Glutamatergic neuron (in vitro differentiated cells): ENCODE results near the gene CALML4. TPM values are rescaled to one million over a fixed set of nuclear protein-coding genes. Genes with fewer than 3 reads are reported as not detected.
"Not testable (repeated sequence)": the region's sequence is repeated elsewhere in the genome, so short reads cannot be mapped to it uniquely, and the experiment has no call there.

Source experiments
- DNase-seq: peaks from one replicate; pipeline ENCODE4 v3.0.0; 2022
- H3K27ac Mint-ChIP-seq: one replicate; pipeline ENCODE4 v1.8.0; 2020; ENCODE audit warnings: mild to moderate bottlenecking, mixed read lengths, inconsistent platforms; ENCODE audit not compliant: unreplicated experiment
- H3K27me3 Mint-ChIP-seq: one replicate; pipeline ENCODE4 v1.8.0; 2020; ENCODE audit warnings: mild to moderate bottlenecking, moderate library complexity, mixed read lengths, inconsistent platforms; ENCODE audit not compliant: unreplicated experiment
- H3K36me3 Mint-ChIP-seq: one replicate; pipeline ENCODE4 v1.8.0; 2020; ENCODE audit warnings: mild to moderate bottlenecking, mixed read lengths, inconsistent platforms; ENCODE audit not compliant: unreplicated experiment
- H3K4me1 Mint-ChIP-seq: one replicate; pipeline ENCODE4 v1.8.0; 2020; ENCODE audit warnings: mild to moderate bottlenecking, low read depth, mixed read lengths, inconsistent platforms; ENCODE audit not compliant: unreplicated experiment
- H3K4me3 Mint-ChIP-seq: one replicate; pipeline ENCODE4 v1.8.0; 2020; ENCODE audit warnings: mild to moderate bottlenecking, mixed read lengths, inconsistent platforms; ENCODE audit not compliant: unreplicated experiment
- H3K9me3 Mint-ChIP-seq: one replicate; pipeline ENCODE4 v1.8.0; 2020; ENCODE audit warnings: mild to moderate bottlenecking, moderate library complexity, mixed read lengths, inconsistent platforms; ENCODE audit not compliant: unreplicated experiment
- CTCF ChIP-seq: fragments of 200-600 bp; sonication (generic); IDR thresholded peaks from one replicate; pipeline ENCODE4 v1.5.0; 2021; ENCODE audit not compliant: partially characterized antibody, unreplicated experiment
- total RNA-seq: library from RNA; stranded (reverse); fragmentation: NEBNext Ultra II Directional; extraction: Animal tissue kit (Norgen Biotek cat#: 25700); gene quantifications from one replicate; pipeline ENCODE4 v1.2.1, GENCODE V29; 2021; ENCODE audit not compliant: unreplicated experiment

The CALML4 gene
- total RNA-seq, 1 donor from 2014 or later: 4.1 TPM

- TF ChIP-seq CTCF: no peak
- H3K9me3 Mint-ChIP-seq: peaks cover 5% of the 10 kb centered on the region
- no peak overlapping the region for H3K4me3 Mint-ChIP-seq
- peaks cover 10% of the 10 kb centered on the region for H3K36me3 Mint-ChIP-seq
- peaks cover 2% of the 10 kb centered on the region for H3K27me3 Mint-ChIP-seq
- H3K27ac Mint-ChIP-seq: no peak overlapping the region
- no peaks in the 10 kb centered on the region for H3K4me1 Mint-ChIP-seq
- no peak for DNase-seq
Measured at GRCh38 chr15:68241088-68241935, 36.2 kb upstream of the CALML4 start.

- no peak for DNase-seq
- Mint-ChIP-seq H3K9me3 (peaks cover 1% of the 10 kb centered on the region), H3K4me1 (no peaks in the 10 kb centered on the region), H3K4me3 (no peak overlapping the region), H3K36me3 (peaks cover 10% of the 10 kb centered on the region), H3K27ac (no peak overlapping the region), H3K27me3 (peaks cover 2% of the 10 kb centered on the region)
- no peak for TF ChIP-seq CTCF
Measured at GRCh38 chr15:68239025-68239424, 33.9 kb upstream of the CALML4 start.

- Mint-ChIP-seq H3K27ac (no peak overlapping the region), H3K27me3 (peaks cover 5% of the 10 kb centered on the region), H3K36me3 (no peaks in the 10 kb centered on the region), H3K9me3 (peaks cover 5% of the 10 kb centered on the region), H3K4me1 (peaks cover 2% of the 10 kb centered on the region), H3K4me3 (no peak overlapping the region)
- no peak for DNase-seq
- no peak for TF ChIP-seq CTCF
Measured at GRCh38 chr15:68235022-68235421, 29.9 kb upstream of the CALML4 start.

- H3K4me3 Mint-ChIP-seq, H3K9me3 Mint-ChIP-seq, H3K36me3 Mint-ChIP-seq, H3K4me1 Mint-ChIP-seq, H3K27me3 Mint-ChIP-seq, H3K27ac Mint-ChIP-seq, DNase-seq: not testable (repeated sequence)
Measured at GRCh38 chr15:68234520-68234919, 29.4 kb upstream of the CALML4 start.

GRCh38 chr15:68234060-68234459 lies 28.9 kb upstream of the CALML4 start:
- no peak for TF ChIP-seq CTCF
- no peaks in the 10 kb centered on the region for H3K36me3 Mint-ChIP-seq
- peaks cover 7% of the 10 kb centered on the region for H3K27me3 Mint-ChIP-seq
- H3K4me1 Mint-ChIP-seq: peaks cover 2% of the 10 kb centered on the region
- no peak overlapping the region for H3K4me3 Mint-ChIP-seq
- H3K27ac Mint-ChIP-seq: no peak overlapping the region
- H3K9me3 Mint-ChIP-seq: peaks cover 5% of the 10 kb centered on the region
- no peak for DNase-seq
